ENCODE data around the gene EP400. TPM values are rescaled to one million over a fixed set of nuclear protein-coding genes. Genes with fewer than 3 reads are reported as not detected.
A peak's percentile ranks its signal among the peaks of the same experiment; 100 is the strongest.

Gene EP400
- total and polyA plus RNA-seq, 9 of the 15 experiments (the other 6 are each of a cell fraction or from before 2014, with no cell fraction given), result 4.5 to 58.0 (median 7.0) TPM

DNA sequence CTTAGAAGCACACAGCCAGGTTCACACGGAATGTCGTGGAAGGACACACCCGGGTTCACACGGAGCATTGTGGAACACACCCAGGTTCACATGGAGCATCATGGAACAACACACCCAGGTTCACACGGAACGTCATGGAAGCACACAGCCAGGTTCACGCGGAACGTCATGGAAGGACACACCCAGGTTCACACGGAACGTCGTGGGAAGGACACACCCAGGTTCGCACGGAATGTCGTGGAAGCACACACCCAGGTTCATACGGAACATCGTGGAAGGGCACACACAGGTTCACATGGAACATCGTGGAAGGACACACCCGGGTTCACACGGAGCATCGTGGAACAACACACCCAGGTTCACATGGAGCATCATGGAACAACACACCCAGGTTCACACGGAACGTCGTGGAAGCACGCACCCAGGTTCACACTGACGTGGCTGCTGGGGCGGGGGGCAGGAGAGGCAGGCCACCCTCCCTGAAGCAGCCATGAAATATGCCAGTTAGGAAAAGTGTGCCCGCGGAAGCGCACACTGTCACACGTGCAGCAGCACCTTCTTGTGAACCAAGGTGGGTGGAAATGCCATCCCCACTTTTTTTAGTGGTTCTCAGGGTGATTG, 86.4 kb downstream of the EP400 start:
- ATAC-seq, result no peak
- CTCF ChIA-PET (ENCODE audit: low intra/inter-chr PET ratio), result no interaction called here

DNA sequence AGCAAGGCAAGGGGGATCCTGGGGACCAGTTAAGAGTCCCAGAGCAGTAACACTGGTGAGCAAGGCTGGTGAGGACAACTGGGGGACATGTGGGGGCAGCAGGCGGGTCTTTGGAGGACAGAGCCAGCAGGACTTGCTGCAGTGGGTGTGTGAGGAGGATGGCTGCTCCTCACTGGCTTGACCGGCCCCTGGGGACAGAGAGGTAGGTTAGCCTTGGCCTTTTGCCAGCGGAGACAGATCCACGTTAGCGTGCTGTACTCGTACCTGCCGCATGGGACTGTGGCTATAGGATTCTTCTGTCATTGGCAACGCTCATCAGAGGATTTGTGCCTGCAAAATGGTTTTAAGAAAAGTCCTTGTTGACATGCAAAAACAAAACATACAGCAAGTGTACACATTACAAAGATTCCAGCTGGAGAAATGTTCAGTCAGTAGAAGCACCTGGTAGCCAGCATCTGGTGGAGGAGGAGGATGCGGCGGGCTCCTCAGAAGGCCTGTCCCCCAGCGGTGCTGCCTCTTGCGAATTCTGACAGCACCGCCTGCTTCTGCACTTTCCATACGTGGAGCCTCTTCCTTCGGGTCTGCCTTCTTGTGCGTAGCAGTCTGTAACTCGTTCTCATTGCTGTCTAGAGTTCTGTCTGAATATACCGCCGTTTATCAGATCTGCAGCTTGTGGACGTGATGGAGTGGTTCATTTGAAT, 91.3 kb downstream of the EP400 start:
- ATAC-seq, result no peak
- H3K4me1 ChIP-seq (replicated peaks in 1 of 2; ENCODE audit: control insufficient read depth in 2 of 2, insufficient read depth in 2 of 2, low read length in 2 of 2), result no peaks in the 10 kb centered on the region
- intact Hi-C loops (cut with micrococcal nuclease), result no loop called here
- no peaks in the 10 kb centered on the region for H3K79me2 ChIP-seq (ENCODE audit: control insufficient read depth, insufficient read depth, low read length)
- no peaks in the 10 kb centered on the region; the same call in 1 of the 2 replicates for H4K20me1 ChIP-seq (replicated peaks; ENCODE audit: control insufficient read depth, insufficient read depth, low read length)
- no peak overlapping the region for H3K4me2 ChIP-seq (ENCODE audit: insufficient read depth, low read length)
- ChIA-PET POLR2A (no interaction called here), CTCF (ENCODE audit: low intra/inter-chr PET ratio) (no interaction called here)
- peaks cover 89% of the 10 kb centered on the region for H3K36me3 ChIP-seq (ENCODE audit: control insufficient read depth, insufficient read depth, low read length)
- 0 out of 4 replicates have a peak overlapping the region, but pooled peaks of 1 of the 2 experiments have one; percentile 50 for H3K9ac ChIP-seq (ENCODE audit: insufficient read depth in 1 of 2, low read depth in 2 of 2, low read length in 2 of 2)
- BruUV-seq (replicated peaks), result no TSS peak
- TF ChIP-seq NFIC (IDR thresholded peaks at IDR 0.05) (peak; percentile 48), RBM14 (IDR thresholded peaks at IDR 0.05; ENCODE audit: borderline replicate concordance, insufficient read depth, low read depth, low read length) (no peak)
- no peaks in the 10 kb centered on the region for H3K27me3 ChIP-seq (ENCODE audit: control insufficient read depth in 2 of 2, insufficient read depth in 2 of 2, low read length in 2 of 2)
- no peak overlapping the region for H3K27ac ChIP-seq (ENCODE audit: extremely low read depth, low read depth, low read length)
- no peak overlapping the region for H3K4me3 ChIP-seq
- no peak for DNase-seq (ENCODE audit: extremely low read depth in 1 of 4, low spot score in 3 of 4)
- FAIRE-seq, result no peak
- in situ Hi-C loops (cut with MboI), result no loop called here
- H2AFZ ChIP-seq (ENCODE audit: low read depth, low read length), result no peak overlapping the region
- H3K9me1 ChIP-seq (ENCODE audit: control insufficient read depth, insufficient read depth, low read length), result no peaks in the 10 kb centered on the region
- 87% methylated on average over 20 of the region's 20 CpGs for WGBS (ENCODE audit: insufficient coverage, low coverage, missing lambda C conversion rate)
- no peaks in the 10 kb centered on the region for H3K9me3 ChIP-seq (replicated peaks; ENCODE audit: control insufficient read depth, insufficient read depth, low read depth, low read length)

More for the DNA sequence above, 86.4 kb downstream of the EP400 start:
- Histone ChIP-seq H3K27me3 (ENCODE audit: control insufficient read depth in 2 of 2, insufficient read depth in 2 of 2, low read length in 2 of 2) (no peaks in the 10 kb centered on the region), H4K20me1 (replicated peaks; ENCODE audit: control insufficient read depth, insufficient read depth, low read length) (no peaks in the 10 kb centered on the region; the same call in 1 of the 2 replicates), H3K9me3 (replicated peaks; ENCODE audit: control insufficient read depth, insufficient read depth, low read depth, low read length) (no peaks in the 10 kb centered on the region), H3K79me2 (ENCODE audit: control insufficient read depth, insufficient read depth, low read length) (no peaks in the 10 kb centered on the region), H3K27ac (ENCODE audit: extremely low read depth, low read depth, low read length) (no peak overlapping the region), H3K9ac (ENCODE audit: insufficient read depth in 1 of 2, low read depth in 2 of 2, low read length in 2 of 2) (no peak overlapping the region), H3K9me1 (ENCODE audit: control insufficient read depth, insufficient read depth, low read length) (no peaks in the 10 kb centered on the region), H3K36me3 (ENCODE audit: control insufficient read depth, insufficient read depth, low read length) (peaks cover 89% of the 10 kb centered on the region), H2AFZ (ENCODE audit: low read depth, low read length) (no peak overlapping the region), H3K4me3 (no peak overlapping the region), H3K4me1 (replicated peaks in 1 of 2; ENCODE audit: control insufficient read depth in 2 of 2, insufficient read depth in 2 of 2, low read length in 2 of 2) (no peaks in the 10 kb centered on the region), H3K4me2 (ENCODE audit: insufficient read depth, low read length) (no peak overlapping the region)
- POLR2A ChIA-PET, result no interaction called here
- in situ Hi-C loops (cut with MboI) (no loop called here), intact Hi-C loops (cut with micrococcal nuclease) (no loop called here)
- peak; percentile 72 for TF ChIP-seq RBM22 (IDR thresholded peaks at IDR 0.05; ENCODE audit: low read depth, low read length, poor library complexity, severe bottlenecking)
- no peak for TF ChIP-seq MXI1 (IDR thresholded peaks at IDR 0.05; ENCODE audit: low read depth, low read length)
- peak; percentile 48; the same call in 1 of the 2 replicates for TF ChIP-seq POLR2G (IDR thresholded peaks at IDR 0.05; ENCODE audit: low read depth, low read length)
- 94% methylated on average over 31 of the region's 31 CpGs for WGBS (ENCODE audit: insufficient coverage, low coverage, missing lambda C conversion rate)
- FAIRE-seq (no peak), DNase-seq (ENCODE audit: extremely low read depth in 1 of 4, low spot score in 3 of 4) (no peak)
- no TSS peak for BruUV-seq (replicated peaks)
